Measurements from ENCODE around the gene FNBP1. TPM values are rescaled to one million over a fixed set of nuclear protein-coding genes. Genes with fewer than 3 reads are reported as not detected.
"Not testable (repeated sequence)": the region's sequence is repeated elsewhere in the genome, so short reads cannot be mapped to it uniquely, and the experiment has no call there.

Gene FNBP1
- total RNA-seq, 4 donors from 2014 or later = 29.7 to 62.3 (median 40.0) TPM

DNA sequence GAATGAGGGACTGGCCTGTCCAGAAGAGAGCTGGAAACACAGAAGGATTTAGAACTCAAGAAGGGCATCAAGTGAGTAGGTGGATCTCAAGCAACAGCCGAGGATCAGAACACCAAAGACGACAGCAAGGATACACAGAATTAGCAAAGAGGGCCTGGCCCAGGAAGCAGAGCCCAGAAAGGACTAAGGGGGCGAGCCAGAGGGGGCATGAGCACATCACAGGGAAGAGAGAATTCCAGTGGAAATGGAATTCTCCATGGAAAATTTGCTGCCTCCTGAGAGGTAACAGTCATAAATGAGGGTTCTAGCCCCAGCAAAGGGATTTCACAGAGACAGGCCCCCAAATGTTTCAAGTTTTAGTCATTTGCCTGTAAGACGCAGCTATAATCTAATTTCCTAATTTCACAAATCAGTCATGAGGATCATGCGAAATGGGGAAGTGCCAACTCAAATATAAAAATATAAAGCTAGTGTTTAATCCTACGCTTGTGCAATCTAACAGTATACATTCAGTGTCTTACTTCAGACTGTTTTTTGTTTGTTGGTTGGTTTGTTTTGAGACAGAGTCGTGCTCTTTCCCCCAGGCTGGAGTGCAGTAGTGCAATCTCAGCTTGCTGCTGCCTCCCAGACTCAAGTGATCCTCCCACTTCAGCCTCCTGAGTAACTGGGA, 46.7 kb downstream of the FNBP1 start:
- H3K4me3 ChIP-seq (ENCODE audit: low read depth, poor library complexity, severe bottlenecking) = no peak overlapping the region
- 71 to 79% methylated on average over 7 of the region's 7 CpGs for WGBS, 2 donors
- no peak for DNase-seq (ENCODE audit: low spot score in 2 of 2)
- no peak for TF ChIP-seq POLR2A (IDR thresholded peaks at IDR 0.05)
- TF ChIP-seq, protein P1, sequence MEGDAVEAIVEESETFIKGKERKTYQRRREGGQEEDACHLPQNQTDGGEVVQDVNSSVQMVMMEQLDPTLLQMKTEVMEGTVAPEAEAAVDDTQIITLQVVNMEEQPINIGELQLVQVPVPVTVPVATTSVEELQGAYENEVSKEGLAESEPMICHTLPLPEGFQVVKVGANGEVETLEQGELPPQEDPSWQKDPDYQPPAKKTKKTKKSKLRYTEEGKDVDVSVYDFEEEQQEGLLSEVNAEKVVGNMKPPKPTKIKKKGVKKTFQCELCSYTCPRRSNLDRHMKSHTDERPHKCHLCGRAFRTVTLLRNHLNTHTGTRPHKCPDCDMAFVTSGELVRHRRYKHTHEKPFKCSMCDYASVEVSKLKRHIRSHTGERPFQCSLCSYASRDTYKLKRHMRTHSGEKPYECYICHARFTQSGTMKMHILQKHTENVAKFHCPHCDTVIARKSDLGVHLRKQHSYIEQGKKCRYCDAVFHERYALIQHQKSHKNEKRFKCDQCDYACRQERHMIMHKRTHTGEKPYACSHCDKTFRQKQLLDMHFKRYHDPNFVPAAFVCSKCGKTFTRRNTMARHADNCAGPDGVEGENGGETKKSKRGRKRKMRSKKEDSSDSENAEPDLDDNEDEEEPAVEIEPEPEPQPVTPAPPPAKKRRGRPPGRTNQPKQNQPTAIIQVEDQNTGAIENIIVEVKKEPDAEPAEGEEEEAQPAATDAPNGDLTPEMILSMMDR (IDR thresholded peaks at IDR 0.05) = no peak
- intact Hi-C loops (cut with DNase I; ENCODE audit: low total_unique reads) = no loop called here

DNA sequence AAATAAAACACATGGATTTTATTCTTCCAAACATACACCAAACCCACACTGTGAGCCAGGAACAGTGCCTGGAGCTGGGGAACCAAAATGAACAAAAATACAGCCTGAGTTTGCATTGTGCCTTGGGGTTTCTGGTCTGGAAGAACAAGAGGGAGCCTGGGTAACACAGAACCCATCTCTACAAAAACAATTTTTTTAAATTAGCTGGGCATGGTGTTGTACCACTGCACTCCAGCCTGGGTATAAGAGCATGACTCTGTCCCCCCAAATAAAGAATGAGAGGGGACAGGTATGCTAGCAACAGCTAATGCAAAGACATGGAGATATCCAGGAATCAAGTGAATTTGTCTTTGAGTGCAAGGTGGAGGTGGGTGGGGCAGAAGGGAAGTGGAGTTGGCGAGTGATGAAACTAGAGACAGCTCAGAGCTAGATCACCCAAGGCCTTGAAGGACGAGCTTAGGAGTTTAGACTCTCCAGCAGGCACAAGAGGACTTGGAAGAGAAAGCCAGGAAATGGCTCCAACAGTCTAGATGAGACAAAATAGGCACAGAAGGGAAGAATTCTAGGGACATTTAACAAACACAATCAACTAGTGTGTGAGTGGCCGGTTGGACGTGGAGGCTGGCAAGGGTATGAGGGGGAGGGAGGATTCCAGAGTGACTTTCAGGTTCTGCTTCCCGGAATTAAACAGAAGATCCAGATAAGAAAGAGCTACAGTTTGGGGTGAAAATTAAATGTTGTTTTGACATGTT, 47.4 kb downstream of the FNBP1 start:
- intact Hi-C loops (cut with DNase I; ENCODE audit: low total_unique reads) = no loop called here

DNA sequence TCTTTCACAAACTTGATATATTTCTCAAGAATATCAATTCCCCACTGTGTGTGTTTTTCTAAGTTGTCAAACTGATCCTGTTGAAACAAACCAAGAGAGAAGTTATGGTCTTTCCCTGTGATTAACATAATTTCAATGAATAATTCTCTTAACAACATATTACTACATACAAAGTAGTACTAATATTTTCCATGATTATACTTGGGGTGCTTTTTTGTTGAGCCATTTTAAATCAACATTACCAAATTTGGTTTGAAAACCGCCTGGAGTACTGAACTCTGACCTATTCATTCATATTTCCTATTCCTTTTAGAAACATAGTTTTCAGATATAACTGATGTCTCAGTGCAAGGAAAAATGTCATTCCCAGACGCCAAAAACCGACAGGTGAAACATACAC, 48.1 kb downstream of the FNBP1 start:
- intact Hi-C loops (cut with DNase I; ENCODE audit: low total_unique reads) = no loop called here
- DNase-seq (ENCODE audit: low spot score in 2 of 2) = no peak
- TF ChIP-seq POLR2A (IDR thresholded peaks at IDR 0.05) = no peak
- TF ChIP-seq, protein P1 (IDR thresholded peaks at IDR 0.05) = no peak
- H3K4me3 ChIP-seq (ENCODE audit: low read depth, poor library complexity, severe bottlenecking) = no peak overlapping the region
- WGBS, 2 donors = 52 to 55% methylated on average over 3 of the region's 3 CpGs

More for the DNA sequence above, 47.4 kb downstream of the FNBP1 start:
- no peak for DNase-seq (ENCODE audit: low spot score in 2 of 2)
- TF ChIP-seq, protein P1 (IDR thresholded peaks at IDR 0.05) = no peak
- no peak for TF ChIP-seq POLR2A (IDR thresholded peaks at IDR 0.05)
- H3K4me3 ChIP-seq (ENCODE audit: low read depth, poor library complexity, severe bottlenecking) = no peak overlapping the region
- WGBS, 2 donors = 36 to 44% methylated on average over 5 of the region's 5 CpGs

DNA sequence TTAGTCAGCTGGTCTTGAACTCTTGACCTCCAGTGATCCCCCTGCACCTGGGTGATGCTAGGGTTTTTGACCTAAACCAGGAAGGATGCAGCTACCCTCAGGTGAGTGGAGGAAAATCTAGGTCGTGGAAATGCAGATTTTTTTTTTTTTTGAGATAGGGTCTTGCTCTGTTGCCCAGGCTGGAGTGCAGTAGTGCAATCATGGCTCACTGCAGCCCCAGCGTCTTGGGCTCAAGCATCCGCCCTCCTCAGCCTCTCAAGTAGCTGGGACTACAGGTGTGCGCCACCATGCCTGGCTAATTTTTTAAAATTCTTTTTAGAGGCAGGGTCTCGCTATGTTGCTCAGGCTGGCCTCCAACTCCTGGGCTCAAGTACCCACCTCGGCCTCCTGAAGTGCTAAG, 51.9 kb downstream of the FNBP1 start:
- WGBS, 2 donors = 92 to 97% methylated on average over 6 of the region's 6 CpGs
- intact Hi-C loops (cut with DNase I; ENCODE audit: low total_unique reads); H3K4me3 ChIP-seq (ENCODE audit: low read depth, poor library complexity, severe bottlenecking); DNase-seq (ENCODE audit: low spot score in 2 of 2): not testable (repeated sequence)

DNA sequence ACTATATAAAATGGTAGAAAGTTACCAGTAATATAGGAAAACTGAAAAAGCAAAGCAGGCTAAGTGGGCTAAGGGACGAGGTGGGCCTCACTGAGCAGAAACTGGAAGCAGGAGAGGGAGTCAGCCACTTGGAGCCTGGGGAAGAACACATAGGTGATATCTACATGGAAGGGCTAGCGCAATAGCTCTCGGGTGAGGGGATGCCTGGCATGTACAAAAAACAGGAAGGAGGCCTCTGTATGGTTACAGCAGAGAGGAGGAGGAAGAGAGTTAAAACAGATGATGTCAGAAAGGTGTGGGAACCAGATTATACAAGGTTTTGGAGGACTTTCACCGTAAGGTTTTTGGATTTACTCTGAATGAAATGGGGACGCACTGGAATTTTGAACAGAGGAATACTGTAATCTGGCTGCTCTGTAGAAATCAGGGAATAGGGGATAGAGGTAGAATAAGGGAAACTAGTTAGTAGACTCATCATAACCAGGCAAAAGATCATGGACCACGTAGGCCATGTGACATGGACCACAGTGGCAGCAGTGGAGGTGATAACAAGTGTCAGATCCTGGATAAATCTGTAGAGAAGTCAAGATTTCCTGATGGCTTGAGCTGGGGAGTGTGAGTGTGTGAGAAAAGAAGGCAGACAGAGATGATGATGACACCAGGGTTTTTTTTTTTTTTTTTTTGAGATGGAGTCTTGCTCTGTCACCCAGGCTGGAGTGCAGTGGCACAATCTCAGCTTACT, 52.5 kb downstream of the FNBP1 start:
- H3K4me3 ChIP-seq (ENCODE audit: low read depth, poor library complexity, severe bottlenecking) = no peak overlapping the region
- DNase-seq (ENCODE audit: low spot score in 2 of 2) = no peak
- TF ChIP-seq POLR2A (IDR thresholded peaks at IDR 0.05) = no peak
- TF ChIP-seq, protein P1 (IDR thresholded peaks at IDR 0.05) = no peak
- intact Hi-C loops (cut with DNase I; ENCODE audit: low total_unique reads) = no loop called here
- WGBS, 2 donors = 66 to 67% methylated on average over 6 of the region's 6 CpGs

DNA sequence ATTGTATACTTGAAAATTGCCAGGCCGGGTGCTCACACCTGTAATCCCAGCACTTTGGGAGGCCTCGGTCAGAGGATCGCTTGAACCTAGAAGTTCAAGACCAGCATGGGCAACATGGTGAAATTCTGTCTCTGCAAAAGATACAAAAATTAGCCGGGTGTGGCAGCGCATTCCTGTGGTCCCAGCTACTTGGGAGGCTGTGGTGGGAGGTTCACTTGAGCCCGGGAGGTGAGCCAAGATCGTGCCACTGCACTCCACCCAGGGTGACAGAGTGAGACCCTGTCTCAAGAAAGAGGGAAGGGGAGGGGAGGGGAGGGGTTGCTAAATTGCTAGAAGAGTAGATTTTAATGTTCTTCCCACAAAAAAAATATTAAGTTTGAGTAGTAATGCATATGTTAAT, 53.2 kb downstream of the FNBP1 start:
- intact Hi-C loops (cut with DNase I; ENCODE audit: low total_unique reads) = no loop called here
- no peak for TF ChIP-seq POLR2A (IDR thresholded peaks at IDR 0.05)
- TF ChIP-seq, protein P1 (IDR thresholded peaks at IDR 0.05) = no peak
- 55 to 67% methylated on average over 7 of the region's 7 CpGs for WGBS, 2 donors
- no peak overlapping the region for H3K4me3 ChIP-seq (ENCODE audit: low read depth, poor library complexity, severe bottlenecking)
- no peak for DNase-seq (ENCODE audit: low spot score in 2 of 2)

Data from lower leg skin (tissue), 4 donors.